Measurements from ENCODE around the gene PPP4R3C. TPM values are rescaled to one million over a fixed set of nuclear protein-coding genes. Genes with fewer than 3 reads are reported as not detected.

The PPP4R3C gene
- total and polyA plus RNA-seq, 4 experiments from 2014 or later, result not detected

Other genes starting within 250 kb of the PPP4R3C start
- gene DCAF8L2, start 127.0 kb upstream of the PPP4R3C start, total RNA-seq, result not detected
- not detected for gene DCAF8L2, start 127.0 kb upstream of the PPP4R3C start, polyA plus RNA-seq